Activated CD4-positive, alpha-beta T cell treated with anti-CD3 and anti-CD28 coated beads, Interleukin-2, amount 50 U/mL, for 24 hours (primary cell): ENCODE data around the gene PAAF1.
"Not testable (repeated sequence)": the region's sequence is repeated elsewhere in the genome, so short reads cannot be mapped to it uniquely, and the experiment has no call there.

Experiments
- DNase-seq, 2 donors: peaks; one replicate each; pipeline ENCODE4 v3.0.0-alpha.2; 2020; ENCODE audit warnings: low read depth in 1 of 2, low spot score in 1 of 2

Gene PAAF1

DNA sequence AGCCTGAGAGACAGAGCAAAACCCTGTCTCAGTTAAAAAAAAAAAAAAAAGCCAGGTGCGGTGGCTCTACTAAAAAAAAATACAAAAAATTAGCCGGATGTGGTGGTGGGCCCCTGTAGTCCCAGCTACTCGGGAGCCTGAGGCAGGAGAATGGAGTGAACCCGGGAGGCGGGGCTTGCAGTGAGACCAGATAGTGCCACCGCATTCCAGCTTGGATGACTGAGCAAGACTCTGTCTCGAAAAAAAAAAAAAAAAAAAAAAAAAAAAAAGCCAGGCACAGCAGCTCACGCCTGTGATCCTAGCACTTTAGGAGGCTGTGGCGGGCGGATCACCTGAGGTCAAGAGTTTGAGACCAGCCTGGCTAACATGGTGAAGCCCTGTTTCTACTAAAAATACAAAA is 3.6 kb downstream of the PAAF1 start:
- not testable (repeated sequence) for DNase-seq

- no peak for DNase-seq
These were observed 7.1 kb downstream of the PAAF1 start for GRCh38 chr11:73883856-73884255.

GRCh38 chr11:73888244-73888643 is 11.4 kb downstream of the PAAF1 start:
- DNase-seq = no peak

DNA sequence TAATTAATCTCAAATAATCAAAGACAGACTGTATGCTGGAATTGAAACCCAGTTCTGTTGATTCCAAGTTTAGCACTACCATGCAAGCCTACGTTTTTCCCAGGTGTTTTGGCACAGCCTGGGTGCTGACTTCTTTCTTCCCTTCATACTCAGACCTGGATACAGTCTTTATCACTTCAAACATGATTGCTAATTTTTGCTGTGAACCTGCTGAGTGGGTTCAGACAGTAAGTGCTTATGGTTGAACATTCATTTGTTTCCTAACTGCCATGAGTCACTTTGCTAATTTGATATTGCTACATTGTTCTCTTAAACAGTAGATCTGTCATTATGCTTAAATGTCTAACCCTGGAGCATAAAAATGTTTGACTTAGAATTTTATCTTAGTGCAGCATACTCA is 12.2 kb downstream of the PAAF1 start:
- no peak for DNase-seq

- DNase-seq = no peak
These were observed 12.7 kb downstream of the PAAF1 start for GRCh38 chr11:73889536-73889935.

- DNase-seq = no peak
These were observed 16.2 kb downstream of the PAAF1 start for GRCh38 chr11:73893041-73893440.

DNA sequence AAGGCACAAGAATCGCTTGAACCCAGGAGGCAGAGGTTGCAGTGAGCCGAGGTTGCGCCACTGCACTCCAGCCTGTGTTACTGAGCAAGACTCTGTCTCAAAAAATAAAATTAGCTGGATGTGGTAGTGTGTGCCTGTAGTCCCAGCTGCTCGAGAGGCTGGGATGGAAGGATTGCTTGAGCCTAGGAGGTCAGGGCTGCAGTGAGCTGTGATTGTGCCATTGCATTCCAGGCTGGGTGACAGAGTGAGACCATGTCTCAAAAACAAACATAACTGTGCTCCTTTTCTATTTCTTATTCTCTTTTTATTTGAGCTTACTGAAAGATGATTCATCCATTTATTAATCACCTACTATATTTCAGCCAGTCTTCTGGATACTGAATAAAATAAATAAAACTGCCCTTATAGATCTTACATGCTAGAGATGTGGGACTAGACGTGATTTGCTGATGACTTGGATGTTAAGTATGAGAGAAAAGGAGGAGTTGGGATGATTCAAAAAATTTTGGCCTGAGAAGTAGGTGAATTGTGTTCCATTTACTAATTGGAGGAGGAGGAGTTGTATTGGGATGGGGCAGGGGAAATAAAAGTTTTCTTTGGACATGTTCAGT is 18.0 kb downstream of the PAAF1 start:
- DNase-seq = no peak

- no peak for DNase-seq
These were observed 25.5 kb downstream of the PAAF1 start for GRCh38 chr11:73902303-73902702.

DNA sequence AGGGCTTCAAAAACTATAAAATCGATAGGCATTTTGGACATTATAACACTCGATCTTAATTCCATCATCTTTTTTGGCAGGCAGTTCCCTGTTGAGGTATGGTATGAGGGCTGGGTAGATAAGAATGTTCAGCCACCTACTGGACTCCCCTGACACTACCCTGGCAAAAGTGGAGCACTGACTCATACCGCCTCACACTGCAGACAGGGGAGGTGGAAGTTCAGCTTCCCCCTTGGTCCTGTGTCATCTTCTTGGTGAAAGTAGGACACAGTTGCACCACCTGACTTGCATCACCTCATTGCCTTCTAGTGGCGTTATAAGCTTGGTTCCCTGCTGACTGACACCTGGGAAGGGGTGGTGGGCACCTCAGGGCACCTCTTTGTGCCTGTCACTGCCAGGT is 30.4 kb downstream of the PAAF1 start:
- DNase-seq = no peak

DNA sequence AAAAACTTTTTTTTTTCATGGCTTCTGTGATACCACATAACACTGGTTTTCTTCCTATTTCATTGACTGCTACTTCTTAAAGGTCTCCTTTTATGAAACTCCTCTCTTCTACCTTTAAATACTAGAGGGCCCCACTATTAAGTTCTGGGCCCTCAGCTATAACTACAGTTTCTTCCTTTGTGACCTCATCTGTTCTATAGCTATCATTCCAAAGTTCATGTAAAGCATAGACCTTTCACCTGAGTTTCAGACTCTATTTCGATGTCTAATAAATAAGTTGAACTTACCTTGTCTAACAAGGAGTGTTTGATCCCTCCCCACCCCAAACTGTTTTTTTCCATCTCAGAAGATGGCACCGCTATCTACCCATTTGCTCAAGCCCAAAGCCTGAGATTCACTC is 35.2 kb downstream of the PAAF1 start:
- no peak for DNase-seq

DNA sequence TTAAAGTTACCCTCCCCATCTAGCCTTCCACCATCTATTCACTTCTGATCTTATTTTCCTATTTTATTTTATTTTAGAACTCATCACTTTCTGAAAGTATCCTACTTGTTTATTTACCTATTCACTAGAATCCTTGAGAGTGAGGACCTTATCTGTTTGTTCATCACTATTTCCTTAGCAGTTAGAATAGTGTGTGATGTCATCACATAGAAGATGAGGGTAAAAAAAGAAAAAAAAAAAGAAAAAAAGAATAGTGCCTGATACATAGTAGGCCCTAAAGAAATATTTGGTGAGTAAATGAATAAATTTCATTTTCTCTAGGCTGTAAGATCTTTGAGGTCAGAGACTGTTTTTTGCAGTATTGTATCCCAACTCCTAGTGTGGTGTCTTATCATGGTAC is 36.7 kb downstream of the PAAF1 start:
- DNase-seq = no peak

DNA sequence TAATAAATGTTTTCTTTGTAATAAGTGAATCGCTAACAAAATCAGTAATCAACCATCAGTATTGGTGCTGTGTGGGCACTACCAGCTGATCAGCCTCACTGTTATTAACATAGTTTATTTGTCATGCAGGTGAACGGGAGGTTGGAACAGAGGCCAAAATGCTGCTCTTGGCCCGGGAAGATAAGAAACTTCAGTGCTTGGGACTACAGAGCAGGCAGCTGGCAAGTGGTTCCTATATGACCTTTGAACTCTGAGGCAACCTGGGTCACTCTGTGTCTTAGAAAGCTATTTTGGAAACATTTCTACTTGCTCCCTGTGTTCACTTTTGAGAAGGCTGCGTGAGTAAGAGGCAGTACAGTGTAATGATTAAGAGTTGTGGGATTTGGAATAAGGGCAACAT is 37.5 kb downstream of the PAAF1 start:
- no peak for DNase-seq

GRCh38 chr11:73916435-73916834 is 39.6 kb downstream of the PAAF1 start:
- DNase-seq = no peak

GRCh38 chr11:73921180-73921579 is 44.4 kb downstream of the PAAF1 start:
- DNase-seq = no peak

DNA sequence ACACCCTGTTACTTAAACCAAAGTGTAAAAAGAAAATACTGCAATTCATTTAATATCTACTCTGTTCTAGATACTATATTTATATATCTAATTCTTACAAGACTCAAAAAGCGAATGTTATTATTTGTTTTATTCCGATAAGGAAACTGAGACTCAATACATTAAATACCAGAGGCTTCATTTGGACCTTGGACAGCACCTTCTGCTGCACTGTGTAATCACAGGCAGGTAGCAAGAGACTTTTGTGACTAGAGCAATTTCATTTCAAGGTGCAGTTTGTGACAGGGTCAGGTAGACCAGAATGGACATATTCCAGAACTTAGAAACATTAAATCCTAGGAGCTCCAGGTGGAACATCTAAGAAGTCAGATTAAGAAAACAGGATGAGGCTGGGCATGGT is 52.6 kb downstream of the PAAF1 start:
- no peak for DNase-seq

GRCh38 chr11:73931039-73931645 is 54.3 kb downstream of the PAAF1 start:
- DNase-seq = no peak

DNA sequence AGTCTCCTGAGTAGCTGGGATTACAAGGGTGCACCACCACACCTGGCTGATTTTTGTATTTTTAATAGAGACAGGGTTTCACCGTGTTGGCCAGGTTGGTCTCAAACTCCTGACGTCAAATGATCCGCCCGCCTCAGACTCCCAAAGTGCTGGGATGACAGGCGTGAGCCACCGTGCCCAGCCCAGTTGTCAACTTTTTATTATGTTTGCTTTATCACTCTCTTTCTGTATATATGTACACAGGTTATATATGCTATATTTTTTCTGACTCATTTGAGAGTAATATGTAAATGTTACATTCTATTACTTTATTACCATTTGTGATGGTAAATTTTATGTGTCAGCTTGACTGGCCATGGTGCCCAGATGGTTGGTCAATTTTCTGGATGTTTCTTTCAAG is 55.2 kb downstream of the PAAF1 start:
- DNase-seq = no peak

- DNase-seq = no peak
These were observed 56.0 kb downstream of the PAAF1 start for GRCh38 chr11:73932781-73933180.

DNA sequence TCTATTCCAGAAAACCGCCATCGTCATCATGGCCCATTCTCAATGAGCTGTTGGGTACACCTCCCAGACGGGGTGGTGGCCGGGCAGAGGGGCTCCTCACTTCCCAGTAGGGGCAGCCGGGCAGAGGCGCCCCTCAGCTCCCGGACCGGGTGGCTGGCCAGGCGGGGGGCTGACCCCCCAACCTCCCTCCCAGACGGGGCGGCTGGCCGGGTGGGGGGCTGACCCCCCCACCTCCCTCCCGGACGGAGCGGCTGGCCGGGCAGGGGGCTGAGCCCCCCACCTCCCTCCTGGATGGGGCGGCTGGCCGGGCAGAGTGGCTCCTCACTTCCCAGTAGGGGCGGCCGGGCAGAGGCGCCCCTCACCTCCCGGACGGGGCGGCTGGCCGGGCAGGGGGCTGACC is 59.2 kb downstream of the PAAF1 start:
- not testable (repeated sequence) for DNase-seq

DNA sequence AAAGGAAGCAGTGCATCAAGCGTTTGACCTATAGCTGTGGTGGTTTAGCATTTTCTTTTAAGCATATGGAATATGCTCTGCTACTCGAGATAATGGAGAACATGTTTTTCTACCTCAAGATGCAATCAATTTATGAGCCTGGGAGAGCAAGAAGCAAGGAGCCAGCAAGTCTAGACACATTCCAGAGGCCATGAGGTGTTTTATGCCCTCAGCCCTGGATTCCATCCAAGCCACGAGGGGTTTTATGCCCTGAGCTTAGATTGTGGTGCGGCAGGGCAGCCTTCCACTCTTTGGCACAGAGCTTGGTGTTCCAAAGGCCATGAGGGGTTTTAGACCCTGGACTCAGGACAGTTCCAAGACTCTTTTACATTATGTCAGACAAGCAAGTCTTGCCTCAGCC is 62.3 kb downstream of the PAAF1 start:
- DNase-seq = no peak

DNA sequence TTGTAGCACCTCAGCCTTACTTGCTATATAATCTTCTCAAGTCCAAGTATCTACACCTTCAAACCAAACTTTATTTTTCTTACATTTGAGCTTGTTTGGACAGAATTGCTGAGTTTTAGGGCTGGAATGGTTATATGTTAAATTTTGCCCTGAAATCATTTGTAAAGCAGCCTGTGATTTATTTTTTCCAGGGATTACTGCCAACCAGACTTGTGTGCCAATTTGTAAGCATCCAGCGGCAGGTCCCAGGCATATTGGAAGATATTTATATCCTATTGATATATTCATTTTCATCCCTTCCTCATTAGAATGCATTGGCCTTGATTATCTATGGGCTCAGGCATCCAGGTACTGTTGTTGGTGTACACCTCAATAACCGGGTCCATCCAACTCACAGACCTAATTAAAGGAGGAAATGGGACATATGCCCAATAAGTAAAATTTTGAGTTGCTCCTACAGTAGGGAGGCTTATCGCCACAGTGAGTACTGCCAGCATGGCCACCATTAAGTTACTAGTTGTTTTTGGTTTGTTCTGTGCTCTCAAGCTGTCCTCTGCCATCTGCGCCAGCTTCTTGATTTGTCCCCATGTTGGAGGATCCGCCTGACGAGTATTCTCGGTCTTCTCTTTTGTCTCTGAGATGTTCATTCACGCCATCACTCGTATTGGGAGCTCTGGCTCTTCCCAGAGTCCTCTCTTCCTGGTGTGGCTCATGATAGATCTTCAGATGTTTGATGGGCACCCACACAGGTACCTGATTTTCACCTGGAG is 64.2 kb downstream of the PAAF1 start:
- no peak for DNase-seq

GRCh38 chr11:73942010-73942409 is 65.2 kb downstream of the PAAF1 start:
- DNase-seq = no peak

DNA sequence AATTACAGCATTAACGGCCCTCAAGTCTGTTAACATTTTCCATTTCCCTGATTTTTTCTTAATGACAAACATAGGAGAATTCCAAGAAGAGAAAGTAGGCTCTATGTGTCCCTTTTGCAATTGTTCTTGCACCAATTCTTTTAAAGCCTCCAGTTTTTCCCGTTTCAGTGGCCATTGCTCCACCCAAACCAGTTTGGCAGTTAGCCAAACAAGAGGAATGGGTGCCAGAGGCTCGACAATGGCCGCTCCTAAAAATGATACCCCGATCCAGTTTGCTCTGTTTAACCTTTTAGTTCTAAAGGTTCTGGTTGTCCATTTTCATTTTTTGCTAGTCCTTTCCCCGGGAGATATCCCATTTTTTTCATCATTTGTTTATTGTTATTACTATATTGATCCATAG is 67.3 kb downstream of the PAAF1 start:
- DNase-seq = no peak
